Activated CD4-positive, CD25-positive, alpha-beta regulatory T cell treated with anti-CD3 and anti-CD28 coated beads, Interleukin-2, amount 50 U/mL, for 72 hours (primary cell): ENCODE data around the gene ADCY3.
A peak's percentile ranks its signal among the peaks of the same experiment; 100 is the strongest.
"Not testable (repeated sequence)": the region's sequence is repeated elsewhere in the genome, so short reads cannot be mapped to it uniquely, and the experiment has no call there.

Experiments
- DNase-seq: peaks from one replicate; pipeline ENCODE4 v3.0.0; 2021

Gene ADCY3

DNA sequence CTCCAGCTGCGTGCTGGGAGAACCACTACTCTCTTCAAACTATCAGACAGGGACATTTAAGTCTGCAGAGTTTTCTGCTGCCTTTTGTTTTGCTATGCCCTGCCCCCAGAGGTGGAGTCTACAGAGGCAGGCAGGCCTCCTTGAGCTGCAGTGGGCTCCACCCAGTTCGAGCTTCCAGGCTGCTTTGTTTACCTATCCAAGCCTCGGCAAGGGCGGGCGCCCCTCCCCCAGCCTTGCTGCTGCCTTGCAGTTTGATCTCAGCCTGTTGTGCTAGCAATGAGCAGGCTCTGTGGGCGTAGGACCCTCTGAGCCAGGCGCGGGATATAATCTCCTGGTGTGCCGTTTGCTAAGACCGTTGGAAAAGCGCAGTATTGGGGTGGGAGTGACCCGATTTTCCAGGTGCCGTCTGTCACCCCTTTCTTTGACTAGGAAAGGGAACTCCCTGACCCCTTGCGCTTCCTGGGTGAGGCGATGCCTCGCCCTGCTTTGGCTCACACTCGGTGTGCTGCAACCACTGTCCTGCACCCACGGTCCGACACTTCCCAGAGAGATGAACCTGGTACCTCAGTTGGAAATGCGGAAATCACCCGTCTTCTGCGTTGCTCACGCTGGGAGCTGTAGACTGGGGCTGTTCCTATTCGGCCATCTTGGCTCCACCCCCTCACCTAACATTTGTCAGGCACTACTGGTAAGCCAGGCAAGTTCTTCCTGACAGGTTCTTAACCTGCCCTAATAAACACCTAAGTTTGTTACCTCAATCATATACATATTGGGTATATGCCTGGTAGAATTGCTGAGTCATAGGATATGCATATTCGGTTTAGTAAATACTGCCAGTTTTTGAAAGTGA, 114.0 kb downstream of the ADCY3 start:
- not testable (repeated sequence) for DNase-seq

- not testable (repeated sequence) for DNase-seq
Measured at GRCh38 chr2:24800487-24800886, 119.5 kb downstream of the ADCY3 start.

DNA sequence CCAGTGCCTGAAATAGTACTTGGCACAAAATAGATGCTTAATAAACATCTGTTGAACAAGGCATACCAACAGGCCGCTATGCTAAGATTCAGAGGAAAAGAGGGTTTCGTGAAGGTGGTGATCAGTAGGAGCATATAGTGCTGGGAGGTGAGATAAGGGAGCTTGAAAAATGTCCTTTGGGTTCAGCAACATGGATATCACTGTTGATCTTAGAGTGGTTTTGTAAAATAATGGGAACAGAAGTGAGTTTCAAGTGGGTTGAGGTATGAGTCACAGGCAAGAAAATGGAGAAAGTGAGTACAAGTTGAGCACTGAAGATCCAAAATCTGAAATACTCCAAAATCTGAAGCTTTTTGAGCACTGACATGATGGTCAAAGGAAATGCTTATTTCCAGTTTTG, 122.4 kb downstream of the ADCY3 start:
- no peak for DNase-seq

- DNase-seq: peak; percentile 31
Measured at GRCh38 chr2:24793761-24794435, 126.1 kb downstream of the ADCY3 start.

GRCh38 chr2:24792874-24793760, 126.9 kb downstream of the ADCY3 start, which contains the start of the genes CENPO and PTRHD1:
TSS of gene CENPO (plus strand) at chr2:24793425. CDS start at chr2:24793920, 495 bp downstream.
TSS of gene PTRHD1 (minus strand) at chr2:24793391. CDS start at chr2:24793377, 14 bp downstream.
- DNase-seq: peak; percentile 95

DNA sequence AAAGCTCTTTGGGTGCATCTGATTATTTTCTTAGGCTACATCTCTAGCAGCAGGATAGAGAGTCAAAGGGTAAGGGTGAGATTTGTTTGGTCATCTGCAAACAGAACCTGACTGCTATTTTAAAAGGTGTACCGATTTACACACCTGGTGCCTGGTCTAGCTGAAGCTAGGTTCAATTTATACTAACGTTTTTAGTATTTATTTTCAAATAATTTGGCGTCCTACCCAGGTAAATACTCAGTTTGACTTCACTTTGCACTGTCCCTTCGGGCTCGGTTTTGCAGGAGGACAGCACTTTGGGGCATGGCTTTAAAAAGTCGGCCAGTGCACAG, 127.5 kb downstream of the ADCY3 start:
- no peak for DNase-seq

GRCh38 chr2:24791452-24791851, 128.6 kb downstream of the ADCY3 start:
- DNase-seq: no peak

DNA sequence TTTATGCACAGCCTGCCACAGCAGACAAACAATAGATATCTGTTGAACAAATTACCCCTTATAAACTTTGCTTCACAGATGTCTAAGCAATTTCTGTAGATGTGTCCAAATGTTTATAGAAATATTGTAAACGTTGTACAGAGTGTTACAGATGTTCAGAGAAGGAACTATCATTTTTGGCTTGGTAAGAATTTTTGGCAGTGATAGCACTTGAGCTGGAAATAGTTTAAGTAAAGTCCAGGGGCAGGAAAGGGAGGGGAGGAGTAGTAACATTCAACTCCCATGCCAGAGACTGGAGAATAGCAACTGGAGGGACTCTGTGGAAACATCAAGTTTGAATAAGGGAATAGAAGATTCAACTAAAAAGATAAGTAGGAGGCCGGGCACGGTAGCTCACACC, 131.2 kb downstream of the ADCY3 start:
- no peak for DNase-seq

DNA sequence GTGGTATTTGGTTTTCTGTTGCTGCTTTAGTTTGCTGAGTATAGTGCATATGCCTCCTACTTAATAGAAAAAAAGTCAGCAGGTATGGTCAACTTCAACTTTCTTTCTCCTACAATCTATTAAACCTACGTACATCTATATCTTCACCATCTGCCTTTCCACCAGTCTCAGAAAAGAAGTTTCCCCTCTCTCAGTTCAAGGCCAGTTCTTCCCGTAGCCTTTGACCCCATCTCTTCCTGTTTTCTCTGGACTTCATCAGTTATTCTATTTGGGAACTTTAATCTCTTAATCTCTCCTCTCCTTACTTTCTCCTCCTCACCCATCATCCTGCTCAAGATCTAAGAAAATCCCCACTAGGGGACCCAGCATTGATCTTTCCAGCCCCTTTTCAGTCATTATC, 132.5 kb downstream of the ADCY3 start:
- no peak for DNase-seq

DNA sequence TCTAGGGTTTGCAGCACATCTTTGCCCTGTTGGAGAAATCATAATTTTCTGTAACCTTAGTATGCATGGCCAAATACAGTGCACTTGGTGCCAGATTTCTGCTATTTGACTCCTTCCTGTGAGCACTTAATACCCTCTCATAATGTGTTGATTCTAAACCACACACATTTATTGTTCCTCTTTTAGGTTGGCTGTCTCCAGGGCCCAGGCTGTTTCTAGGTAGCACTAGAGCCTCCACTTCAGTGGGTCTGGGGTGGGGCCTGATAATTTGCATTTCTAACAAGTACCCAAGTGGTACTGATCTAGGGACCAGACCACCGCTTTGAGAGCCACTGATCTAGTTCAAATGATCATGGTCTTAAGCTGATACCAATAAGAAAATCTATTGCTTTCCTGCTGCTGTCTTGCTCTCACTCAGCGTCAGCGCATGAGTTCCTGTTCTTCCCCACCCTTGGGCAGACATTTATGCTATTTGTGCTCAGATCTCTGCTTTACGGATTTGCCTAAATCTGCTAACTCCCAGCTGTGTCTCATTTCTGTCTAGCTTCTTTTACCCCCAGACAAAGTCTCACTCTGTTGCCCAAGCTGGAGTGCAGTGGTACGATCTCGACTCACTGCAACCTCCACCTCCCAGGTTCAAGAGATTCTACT, 134.2 kb downstream of the ADCY3 start:
- DNase-seq: no peak

DNA sequence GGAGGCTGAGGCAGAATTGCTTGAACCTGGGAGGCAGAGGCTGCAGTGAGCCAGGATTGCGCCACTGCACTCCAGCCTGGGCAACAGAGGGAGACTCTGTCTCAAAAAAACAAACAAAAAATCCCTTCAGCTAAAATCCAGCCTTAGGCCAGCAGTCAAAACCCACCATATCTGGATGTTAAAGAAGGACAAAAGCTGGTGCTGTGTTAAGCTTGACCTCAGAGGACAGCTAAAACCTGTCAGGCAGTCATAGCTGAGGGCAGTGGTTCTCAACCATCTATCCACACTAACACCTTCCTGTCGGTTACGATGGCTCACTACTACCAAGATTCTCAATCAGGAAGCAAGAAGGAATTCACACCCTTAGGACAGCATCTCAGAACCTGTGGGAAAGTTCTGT, 136.4 kb downstream of the ADCY3 start:
- no peak for DNase-seq

DNA sequence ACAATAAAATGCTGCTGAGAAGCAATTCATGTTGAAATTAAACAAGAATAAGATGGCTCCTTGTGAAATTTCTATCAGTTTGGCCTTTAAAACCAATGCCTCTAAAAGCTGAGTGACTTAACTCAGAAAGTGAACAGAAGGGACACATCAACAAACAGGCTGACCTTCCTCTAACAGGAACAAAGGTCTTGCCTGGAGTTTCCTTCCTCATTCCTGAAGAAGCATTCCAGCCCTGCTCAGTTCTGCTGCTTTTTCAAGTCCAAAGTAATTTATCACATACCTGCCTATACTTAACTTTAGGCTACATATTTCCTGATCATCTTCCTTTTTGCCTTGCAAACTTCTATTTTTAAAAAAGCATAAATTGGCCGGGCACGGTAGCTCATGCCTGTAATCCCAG, 140.9 kb downstream of the ADCY3 start:
- DNase-seq: no peak

GRCh38 chr2:24774373-24774772, 145.7 kb downstream of the ADCY3 start:
- DNase-seq: no peak

GRCh38 chr2:24771764-24772586, 148.1 kb downstream of the ADCY3 start:
- DNase-seq: no peak

- no peak for DNase-seq
Measured at GRCh38 chr2:24771061-24771460, 149.0 kb downstream of the ADCY3 start.
